K562 (cell line): ENCODE measurements around the gene CNTRL. TPM values are rescaled to one million over a fixed set of nuclear protein-coding genes. Genes with fewer than 3 reads are reported as not detected.
A peak's percentile ranks its signal among the peaks of the same experiment; 100 is the strongest.

Experiments
- ATAC-seq: fragments of 200-7000 bp; cut with Tn5 transposase; 3 replicates; pipeline ENCODE4 v1.9.1; 2020; ENCODE audit warnings: moderate library complexity
- BruUV-seq: library from RNA; stranded (reverse); fragments of 400-500 nt; replicated peaks from 2 replicates; lab custom pipeline; 2021; lab: Mats Ljungman, UMichigan
- CTCF ChIA-PET: fragments of 300-600 bp; formaldehyde crosslinking; extraction: SDS; loops from one replicate; lab custom pipeline; 2021; ENCODE audit warnings: low intra/inter-chr PET ratio; lab: Yijun Ruan, JAX
- POLR2A ChIA-PET: fragments of 300-600, 350-650 bp; sonication (Branson Sonifier 250); formaldehyde crosslinking; extraction: SDS; loops from one replicate; lab custom pipeline; 2021; ENCODE audit warnings: antibody characterized with exemption, inconsistent platforms; lab: Yijun Ruan, JAX
- DNase-seq, 4 experiments: peaks; one replicate each; pipeline versions ENCODE4 v3.0.0 to v3.0.0-alpha.2; 2011 to 2018; ENCODE audit warnings: low spot score in 3 of 4, mixed read lengths in 3 of 4; ENCODE audit errors: extremely low read depth in 1 of 4
- FAIRE-seq: peaks from 2 replicates; lab custom pipeline; 2011; peaks lifted over from hg19 to GRCh38; lab: Jason Lieb, UNC
- H2AFZ ChIP-seq: 2 replicates; pipeline ENCODE4 v1.6.0; 2011; ENCODE audit warnings: low read depth, low read length, control low read depth, inconsistent platforms
- H3K27ac ChIP-seq: fragments of 200-600 bp; 3 replicates; pipeline ENCODE4 v1.8.0; 2011; ENCODE audit warnings: low read depth, mild to moderate bottlenecking, control low read depth, inconsistent platforms, low read length, moderate library complexity, mixed read lengths; ENCODE audit errors: extremely low read depth
- H3K27me3 ChIP-seq, 2 experiments: fragments of 300-600 bp in 1 of 2; 2 replicates in 1 of 2; 3 replicates in 1 of 2; pipeline versions ENCODE4 v1.6.0 to v1.8.0; 2011; ENCODE audit warnings: inconsistent platforms in 2 of 2, low read length in 2 of 2, mild to moderate bottlenecking in 1 of 2, mixed read lengths in 1 of 2, moderate library complexity in 1 of 2; ENCODE audit not compliant: control insufficient read depth in 2 of 2, insufficient read depth in 2 of 2
- H3K36me3 ChIP-seq: fragments of 300-600 bp; 3 replicates; pipeline ENCODE4 v1.8.0; 2011; ENCODE audit warnings: mild to moderate bottlenecking, low read length, inconsistent platforms; ENCODE audit not compliant: control insufficient read depth, insufficient read depth
- H3K4me1 ChIP-seq, 2 experiments: fragments of 200-600 bp in 1 of 2; replicated peaks in 1 of 2; 2 replicates in 1 of 2; 3 replicates in 1 of 2; pipeline versions ENCODE4 v1.5.1 to v1.8.0; 2011; ENCODE audit warnings: inconsistent platforms in 2 of 2, low read length in 2 of 2, mild to moderate bottlenecking in 1 of 2, mixed read lengths in 1 of 2, moderate library complexity in 1 of 2; ENCODE audit not compliant: control insufficient read depth in 2 of 2, insufficient read depth in 2 of 2
- H3K4me2 ChIP-seq: 2 replicates; pipeline ENCODE4 v1.6.1; 2011; ENCODE audit warnings: low read length, control low read depth, inconsistent platforms, mixed read lengths; ENCODE audit not compliant: insufficient read depth
- H3K4me3 ChIP-seq: fragments of 200-600 bp; sonication (generic), shearing (Covaris generic); 2 replicates; pipeline ENCODE4 v1.5.1; 2016; ENCODE audit warnings: control low read depth, inconsistent platforms
- H3K79me2 ChIP-seq: fragments of 200-600 bp; 3 replicates; pipeline ENCODE4 v1.8.0; 2011; ENCODE audit warnings: low read length, inconsistent platforms; ENCODE audit not compliant: control insufficient read depth, insufficient read depth
- H3K9ac ChIP-seq, 2 experiments: 2 replicates each; pipeline versions ENCODE4 v1.6.0 to v1.6.1; 2011; ENCODE audit warnings: low read depth in 2 of 2, low read length in 2 of 2, control low read depth in 1 of 2, inconsistent platforms in 1 of 2, mild to moderate bottlenecking in 1 of 2, mixed read lengths in 1 of 2; ENCODE audit not compliant: insufficient read depth in 1 of 2
- H3K9me1 ChIP-seq: one replicate; pipeline ENCODE4 v1.6.0; 2011; ENCODE audit warnings: inconsistent platforms, mild to moderate bottlenecking, low read length, moderate library complexity; ENCODE audit not compliant: control insufficient read depth, insufficient read depth
- H3K9me3 ChIP-seq: replicated peaks from 2 replicates; pipeline ENCODE4 v1.5.1; 2011; ENCODE audit warnings: low read depth, low read length, inconsistent platforms; ENCODE audit not compliant: control insufficient read depth, insufficient read depth
- H4K20me1 ChIP-seq: replicated peaks from 2 replicates; pipeline ENCODE4 v1.6.1; 2011; ENCODE audit warnings: low read length, inconsistent platforms, mixed read lengths; ENCODE audit not compliant: control insufficient read depth, insufficient read depth
- FOXP1 ChIP-seq: sonication (generic); formaldehyde crosslinking; IDR thresholded peaks from 2 replicates; pipeline ENCODE4 v1.8.0; 2022; ENCODE audit warnings: mild to moderate bottlenecking, missing genetic modification reagents
- GTF2E2 ChIP-seq: fragments of 200-800 bp; sonication (Bioruptor generic); IDR thresholded peaks from 2 replicates; pipeline ENCODE4 v1.6.1; 2016; ENCODE audit warnings: missing genetic modification characterization, missing compliant biosample characterization
- MAFF ChIP-seq: IDR thresholded peaks from 2 replicates; pipeline ENCODE4 v1.6.1; 2012; ENCODE audit warnings: low read length, improper control_type of control experiment
- MAFG ChIP-seq: fragments of 450-650 bp; conservative IDR thresholded peaks from 2 replicates; pipeline ENCODE4 v1.6.1; 2016; ENCODE audit warnings: missing genetic modification characterization, missing compliant biosample characterization
- MAFK ChIP-seq: IDR thresholded peaks from 2 replicates; pipeline ENCODE4 v1.6.1; 2011; ENCODE audit warnings: low read length, improper control_type of control experiment
- MXI1 ChIP-seq: IDR thresholded peaks from 2 replicates; pipeline ENCODE4 v1.6.1; 2011; ENCODE audit warnings: low read depth, mild to moderate bottlenecking, improper control_type of control experiment, low read length
- PTBP1 ChIP-seq: fragments of 200-400 bp; formaldehyde crosslinking; IDR thresholded peaks from 2 replicates; pipeline ENCODE4 v1.6.1; 2017; ENCODE audit warnings: low read depth, low read length
- SIN3A ChIP-seq, 2 experiments: fragments of 150-350 bp in 1 of 2; IDR thresholded peaks; 2 replicates each; pipeline ENCODE4 v1.6.1; 2011 to 2016; ENCODE audit warnings: borderline replicate concordance in 2 of 2, low read depth in 2 of 2, low read length in 2 of 2, mild to moderate bottlenecking in 2 of 2, moderate library complexity in 2 of 2; ENCODE audit not compliant: control insufficient read depth in 1 of 2
- ZNF316 ChIP-seq: fragments of 450-650 bp; IDR thresholded peaks from 2 replicates; pipeline ENCODE4 v1.6.1; 2016
- ZNF57 ChIP-seq: fragments of 450-650 bp; formaldehyde crosslinking; IDR thresholded peaks from 2 replicates; pipeline ENCODE4 v1.4.0; 2020; ENCODE audit warnings: mild to moderate bottlenecking, moderate library complexity
- WGBS: fragments of 100-300 bp; shearing (Covaris generic); methylation state at CpG from one replicate; pipeline ENCODE4 v1.1.6; 2016; ENCODE audit warnings: low coverage, mixed read lengths; ENCODE audit not compliant: insufficient coverage; ENCODE audit errors: missing lambda C conversion rate; 5-methylcytosine and 5-hydroxymethylcytosine counted together
- in situ Hi-C: fragments of 300-500 bp; cut with MboI; formaldehyde crosslinking; loops from 4 replicates; pipeline ENCODE4 v1.15.0; 2018; ENCODE audit warnings: inconsistent platforms, mixed read lengths
- intact Hi-C: fragments of 100-400 bp; cut with micrococcal nuclease; formaldehyde crosslinking; loops from 2 replicates; pipeline ENCODE4 v1.14.2; 2022
- polyA plus RNA-seq, 8 experiments: library from polyadenylated mRNA; depleted of rRNA in 4 of 8; stranded (reverse) in 5 of 8; unstranded in 3 of 8; fragments of >200 nt; fragmentation: Nextera tagmentation in 2 of 8; fragmentation: Illumina TruSeq in 1 of 8; extraction: Ambion mirVana in 2 of 8; extraction: Trizol in 1 of 8; gene quantifications; 2 replicates each; pipeline versions ENCODE4 v1.2.1 to v1.2.3, GENCODE V29; 2011 to 2014; ENCODE audit warnings: inconsistent platforms in 1 of 8, missing spikeins in 1 of 8
- total RNA-seq, 7 experiments: library from RNA; depleted of rRNA in 6 of 7; stranded (reverse); fragments of >200 nt in 6 of 7; fragmentation: Illumina TruSeq in 2 of 7; extraction: Trizol in 2 of 7; gene quantifications; 2 replicates each; pipeline versions ENCODE4 v1.2.1 to v1.2.3, GENCODE V29; 2011 to 2021; ENCODE audit warnings: low replicate concordance in 1 of 7
- TF ChIP-seq, protein P1 (sequence below), 2 experiments: fragments of 200-800 bp in 1 of 2; sonication (Bioruptor generic) in 1 of 2; sonication (generic) in 1 of 2; formaldehyde crosslinking in 1 of 2; IDR thresholded peaks in 1 of 2; conservative IDR thresholded peaks in 1 of 2; 2 replicates each; pipeline versions ENCODE4 v1.5.0 to v1.6.1; 2016 to 2020; ENCODE audit warnings: missing compliant biosample characterization in 1 of 2, missing genetic modification characterization in 1 of 2, missing genetic modification reagents in 1 of 2
- TF ChIP-seq, protein P2 (sequence below): fragments of 450-650 bp; formaldehyde crosslinking; IDR thresholded peaks from 2 replicates; pipeline ENCODE4 v1.4.0; 2022; ENCODE audit warnings: missing genetic modification characterization

CNTRL gene
- total and polyA plus RNA-seq, 9 of the 15 experiments (the other 6 are each of a cell fraction or from before 2014, with no cell fraction given): 9.2 to 28.9 (median 20.5) TPM

DNA sequence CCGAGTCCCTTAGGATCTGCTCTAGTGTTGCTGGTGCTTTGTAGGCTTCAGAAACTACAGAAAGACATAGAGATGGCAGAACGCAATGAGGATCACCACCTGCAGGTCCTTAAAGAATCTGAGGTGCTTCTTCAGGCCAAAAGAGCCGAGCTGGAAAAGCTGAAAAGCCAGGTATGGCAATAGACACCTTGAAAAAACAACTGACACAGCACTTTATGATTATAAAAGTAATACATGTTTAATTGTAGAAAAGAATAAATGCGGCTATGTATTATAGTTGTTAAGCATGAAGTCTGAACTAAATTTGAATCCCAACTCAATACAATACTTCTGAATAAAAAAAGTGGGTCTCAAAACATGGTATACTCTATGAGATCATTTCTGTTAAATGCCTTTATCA lies 83.2 kb downstream of the CNTRL start (continued):
- TF ChIP-seq MAFK: peak; percentile 53; the same call in 1 of the 2 replicates
- TF ChIP-seq ZNF316: peak; percentile 83
- TF ChIP-seq ZNF57 (CRISPR knock-in tag): no peak
- no peak for TF ChIP-seq MXI1
- TF ChIP-seq, protein P1, sequence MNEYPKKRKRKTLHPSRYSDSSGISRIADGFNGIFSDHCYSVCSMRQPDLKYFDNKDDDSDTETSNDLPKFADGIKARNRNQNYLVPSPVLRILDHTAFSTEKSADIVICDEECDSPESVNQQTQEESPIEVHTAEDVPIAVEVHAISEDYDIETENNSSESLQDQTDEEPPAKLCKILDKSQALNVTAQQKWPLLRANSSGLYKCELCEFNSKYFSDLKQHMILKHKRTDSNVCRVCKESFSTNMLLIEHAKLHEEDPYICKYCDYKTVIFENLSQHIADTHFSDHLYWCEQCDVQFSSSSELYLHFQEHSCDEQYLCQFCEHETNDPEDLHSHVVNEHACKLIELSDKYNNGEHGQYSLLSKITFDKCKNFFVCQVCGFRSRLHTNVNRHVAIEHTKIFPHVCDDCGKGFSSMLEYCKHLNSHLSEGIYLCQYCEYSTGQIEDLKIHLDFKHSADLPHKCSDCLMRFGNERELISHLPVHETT (CRISPR knock-in tag; conservative IDR thresholded peaks at IDR 0.05 in 1 of 2, IDR thresholded peaks at IDR 0.05 in 1 of 2): no peak
- TF ChIP-seq MAFF: peak; percentile 57; the same call in 1 of the 2 replicates
- TF ChIP-seq GTF2E2 (tag): no peak
- TF ChIP-seq MAFG (tag): peak; percentile 57; the same call in 1 of the 2 replicates
- no peak for TF ChIP-seq SIN3A (IDR thresholded peaks at IDR 0.05; ENCODE audit: borderline replicate concordance in 2 of 2, control insufficient read depth in 1 of 2, low read depth in 2 of 2, low read length in 2 of 2)
- TF ChIP-seq PTBP1: no peak
- TF ChIP-seq, all 486 proteins: peak for 5

DNA sequence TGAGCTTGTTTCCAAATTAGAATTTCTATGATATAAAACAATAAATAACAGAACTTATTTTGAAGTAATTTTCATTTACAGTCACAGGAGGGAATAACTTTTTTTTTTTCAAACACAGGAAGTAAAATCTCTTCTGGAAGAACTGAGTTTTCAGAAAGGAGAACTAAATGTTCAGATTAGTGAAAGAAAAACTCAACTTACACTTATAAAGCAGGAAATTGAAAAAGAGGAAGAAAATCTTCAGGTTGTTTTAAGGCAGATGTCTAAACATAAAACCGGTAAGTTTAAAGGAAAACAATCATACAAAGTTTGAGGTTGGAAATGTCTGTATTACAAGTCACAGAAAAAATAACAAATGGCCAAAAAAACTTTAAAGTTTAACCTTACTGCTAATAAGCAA lies 85.3 kb downstream of the CNTRL start:
- ChIA-PET CTCF (no interaction called here), POLR2A (no interaction called here)
- no peak overlapping the region for H2AFZ ChIP-seq
- intact Hi-C loops: no loop called here
- in situ Hi-C loops: no loop called here
- no peaks in the 10 kb centered on the region for H4K20me1 ChIP-seq
- peaks cover 4 to 11% of the 10 kb centered on the region in 2 experiments; a peak in 3 of 5 replicates for H3K4me1 ChIP-seq
- no peak overlapping the region for H3K27ac ChIP-seq
- no peaks in the 10 kb centered on the region for H3K9me1 ChIP-seq
- no peaks in the 10 kb centered on the region for H3K9me3 ChIP-seq
- BruUV-seq: no TSS peak
- no peak for DNase-seq
- no peak for ATAC-seq
- H3K4me3 ChIP-seq: no peak overlapping the region
- 47% methylated on average over 1 of the region's 1 CpG for WGBS
- H3K4me2 ChIP-seq: no peak overlapping the region
- no peaks in the 10 kb centered on the region for H3K27me3 ChIP-seq
- FAIRE-seq: no peak
- no peak overlapping the region for H3K9ac ChIP-seq
- H3K79me2 ChIP-seq: no peaks in the 10 kb centered on the region
- peaks cover 72% of the 10 kb centered on the region for H3K36me3 ChIP-seq
- TF ChIP-seq FOXP1 (CRISPR knock-in tag): no peak
- TF ChIP-seq, protein P2, sequence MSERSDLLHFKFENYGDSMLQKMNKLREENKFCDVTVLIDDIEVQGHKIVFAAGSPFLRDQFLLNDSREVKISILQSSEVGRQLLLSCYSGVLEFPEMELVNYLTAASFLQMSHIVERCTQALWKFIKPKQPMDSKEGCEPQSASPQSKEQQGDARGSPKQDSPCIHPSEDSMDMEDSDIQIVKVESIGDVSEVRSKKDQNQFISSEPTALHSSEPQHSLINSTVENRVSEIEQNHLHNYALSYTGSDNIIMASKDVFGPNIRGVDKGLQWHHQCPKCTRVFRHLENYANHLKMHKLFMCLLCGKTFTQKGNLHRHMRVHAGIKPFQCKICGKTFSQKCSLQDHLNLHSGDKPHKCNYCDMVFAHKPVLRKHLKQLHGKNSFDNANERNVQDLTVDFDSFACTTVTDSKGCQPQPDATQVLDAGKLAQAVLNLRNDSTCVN (CRISPR knock-in tag): no peak
